Stomach smooth muscle (tissue), 2 donors: Measurements from ENCODE around the gene BAHCC1.
"Not testable (repeated sequence)": the region's sequence is repeated elsewhere in the genome, so short reads cannot be mapped to it uniquely, and the experiment has no call there.

Source experiments
- H3K27ac ChIP-seq: one replicate; pipeline ENCODE4 v1.7.0; 2013; ENCODE audit warnings: mild to moderate bottlenecking, low read length, inconsistent platforms
- H3K27me3 ChIP-seq, 2 donors: one replicate each; pipeline ENCODE4 v1.7.0; 2013; ENCODE audit warnings: low read length in 2 of 2; ENCODE audit not compliant: insufficient read depth in 2 of 2, control insufficient read depth in 1 of 2
- H3K36me3 ChIP-seq, 2 donors: one replicate each; pipeline ENCODE4 v1.7.0; 2013; ENCODE audit warnings: low read length in 2 of 2; ENCODE audit not compliant: control insufficient read depth in 2 of 2, insufficient read depth in 2 of 2
- H3K4me1 ChIP-seq: one replicate; pipeline ENCODE4 v1.7.0; 2013; ENCODE audit warnings: low read length; ENCODE audit not compliant: control insufficient read depth, insufficient read depth
- H3K4me3 ChIP-seq, 2 donors: one replicate each; pipeline ENCODE4 v1.7.0; 2013; ENCODE audit warnings: low read length in 2 of 2
- H3K9ac ChIP-seq, 2 donors: one replicate each; pipeline ENCODE4 v1.7.0; 2013; ENCODE audit warnings: low read length in 2 of 2, mild to moderate bottlenecking in 1 of 2
- H3K9me3 ChIP-seq, 2 donors: one replicate each; pipeline ENCODE4 v1.7.0; 2013; ENCODE audit warnings: low read length in 2 of 2; ENCODE audit not compliant: control insufficient read depth in 2 of 2
- donor health status: healthy.
- donor health status: Pancreatic carcinoma.

Gene BAHCC1

GRCh38 chr17:81394921-81395599 is at the start of gene BAHCC1:
BAHCC1 (plus strand) TSS chr17:81395457; CDS start chr17:81399740, 4,283 bp downstream.
- peak within 1 kb of the TSS; percentile 98 for H3K27ac ChIP-seq
- no peaks in the 10 kb centered on the region for H3K27me3 ChIP-seq
- no peaks in the 10 kb centered on the region for H3K9me3 ChIP-seq
- H3K4me1 ChIP-seq, result peaks cover 47% of the 10 kb centered on the region
- peak within 1 kb of the TSS; percentile 80 to 88 for H3K9ac ChIP-seq
- no peaks in the 10 kb centered on the region for H3K36me3 ChIP-seq
- peak within 1 kb of the TSS; percentile 84 to 90 for H3K4me3 ChIP-seq

- no peaks in the 10 kb centered on the region for H3K36me3 ChIP-seq
- H3K9ac ChIP-seq, result peak overlapping the region; percentile 31 to 72
- H3K9me3 ChIP-seq, result no peaks in the 10 kb centered on the region
- peaks cover 0 to 3% of the 10 kb centered on the region in 2 donors for H3K27me3 ChIP-seq
- peak overlapping the region; percentile 68 to 80 for H3K4me3 ChIP-seq
- peaks cover 23% of the 10 kb centered on the region for H3K4me1 ChIP-seq
- peak overlapping the region; percentile 78 for H3K27ac ChIP-seq
These were observed 49.0 kb upstream of the BAHCC1 start for GRCh38 chr17:81346090-81346907.

- Histone ChIP-seq H3K27ac (peak overlapping the region; percentile 78), H3K36me3 (no peaks in the 10 kb centered on the region), H3K4me1 (peaks cover 17% of the 10 kb centered on the region), H3K27me3 (peaks cover 0 to 3% of the 10 kb centered on the region in 2 donors), H3K9ac (peak overlapping the region; percentile 31 to 72), H3K4me3 (peak overlapping the region; percentile 68 to 80), H3K9me3 (no peaks in the 10 kb centered on the region)
These were observed 48.3 kb upstream of the BAHCC1 start for GRCh38 chr17:81346908-81347349.

- no peak overlapping the region for H3K9ac ChIP-seq
- H3K4me3 ChIP-seq, result no peak overlapping the region
- no peak overlapping the region for H3K27ac ChIP-seq
- peaks cover 13% of the 10 kb centered on the region for H3K4me1 ChIP-seq
- H3K36me3 ChIP-seq, result no peaks in the 10 kb centered on the region
- no peaks in the 10 kb centered on the region for H3K9me3 ChIP-seq
- H3K27me3 ChIP-seq, result peaks cover 0 to 3% of the 10 kb centered on the region in 2 donors
These were observed 47.8 kb upstream of the BAHCC1 start for GRCh38 chr17:81347437-81347836.

- H3K9ac ChIP-seq, result no peak overlapping the region
- H3K36me3 ChIP-seq, result no peaks in the 10 kb centered on the region
- peaks cover 8% of the 10 kb centered on the region for H3K4me1 ChIP-seq
- H3K27me3 ChIP-seq, result peaks cover 0 to 3% of the 10 kb centered on the region in 2 donors
- no peak overlapping the region for H3K4me3 ChIP-seq
- H3K9me3 ChIP-seq, result no peaks in the 10 kb centered on the region
- H3K27ac ChIP-seq, result no peak overlapping the region
These were observed 46.9 kb upstream of the BAHCC1 start for GRCh38 chr17:81348097-81349055.

GRCh38 chr17:81349397-81350319 is 45.6 kb upstream of the BAHCC1 start:
- Histone ChIP-seq H3K27ac (no peak overlapping the region), H3K27me3 (peaks cover 0 to 3% of the 10 kb centered on the region in 2 donors), H3K4me1 (peaks cover 8% of the 10 kb centered on the region), H3K9ac (no peak overlapping the region), H3K36me3 (no peaks in the 10 kb centered on the region), H3K9me3 (no peaks in the 10 kb centered on the region), H3K4me3 (no peak overlapping the region)

GRCh38 chr17:81350320-81350890 is 44.9 kb upstream of the BAHCC1 start:
- no peak overlapping the region for H3K27ac ChIP-seq
- H3K36me3 ChIP-seq, result no peaks in the 10 kb centered on the region
- no peak overlapping the region for H3K9ac ChIP-seq
- peaks cover 8% of the 10 kb centered on the region for H3K4me1 ChIP-seq
- H3K27me3 ChIP-seq, result peaks cover 0 to 3% of the 10 kb centered on the region in 2 donors
- H3K4me3 ChIP-seq, result no peak overlapping the region
- H3K9me3 ChIP-seq, result no peaks in the 10 kb centered on the region

- not testable (repeated sequence) for H3K27ac ChIP-seq, H3K4me3 ChIP-seq, H3K36me3 ChIP-seq, H3K4me1 ChIP-seq, H3K9me3 ChIP-seq, H3K9ac ChIP-seq, H3K27me3 ChIP-seq
These were observed 43.8 kb upstream of the BAHCC1 start for GRCh38 chr17:81351329-81352052.

GRCh38 chr17:81352056-81352455 is 43.2 kb upstream of the BAHCC1 start:
- H3K9me3 ChIP-seq, H3K27me3 ChIP-seq, H3K36me3 ChIP-seq, H3K27ac ChIP-seq, H3K4me3 ChIP-seq, H3K4me1 ChIP-seq, H3K9ac ChIP-seq: not testable (repeated sequence)
